RCC 7860 (cell line): ENCODE measurements around the gene TRAFD1.
A peak's percentile ranks its signal among the peaks of the same experiment; 100 is the strongest.

Experiments
- DNase-seq: peaks from one replicate; pipeline ENCODE4 v3.0.0-alpha.2; 2015; ENCODE audit warnings: low spot score
- FAIRE-seq: peaks from 2 replicates; lab custom pipeline; 2012; peaks lifted over from hg19 to GRCh38; lab: Jason Lieb, UNC

TRAFD1 gene

DNA sequence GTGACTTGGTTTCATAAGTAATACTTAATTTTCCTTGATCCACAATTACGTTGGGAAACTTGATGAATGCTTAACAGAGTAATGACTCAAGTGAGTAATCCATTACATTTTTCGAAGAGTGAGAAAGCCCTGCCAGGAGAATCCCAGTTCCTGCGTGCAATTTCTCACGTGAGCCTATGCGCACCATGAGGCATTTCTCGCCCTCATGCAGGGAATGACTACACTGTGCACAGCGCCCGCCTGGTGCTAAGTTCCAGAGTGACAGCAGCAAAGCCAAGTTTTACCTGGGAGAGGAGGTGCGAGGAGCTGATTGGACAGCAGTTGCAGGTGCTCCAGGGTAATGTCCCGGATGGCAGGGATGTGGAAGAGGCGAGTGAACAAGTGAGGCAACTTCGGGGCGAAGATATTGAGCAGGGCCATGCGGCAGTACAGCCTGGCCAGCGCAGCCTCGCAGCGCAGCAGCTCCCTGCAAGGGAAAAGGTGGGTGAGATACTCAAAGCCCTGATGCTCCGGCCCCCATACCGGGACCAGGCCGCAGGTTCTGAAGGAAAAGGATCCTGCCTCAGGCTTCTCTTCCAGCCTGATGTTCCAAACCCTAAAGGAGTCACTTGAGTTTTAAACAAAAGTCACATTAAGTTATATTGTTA is 69.4 kb downstream of the TRAFD1 start:
- DNase-seq (no peak), FAIRE-seq (no peak)

DNA sequence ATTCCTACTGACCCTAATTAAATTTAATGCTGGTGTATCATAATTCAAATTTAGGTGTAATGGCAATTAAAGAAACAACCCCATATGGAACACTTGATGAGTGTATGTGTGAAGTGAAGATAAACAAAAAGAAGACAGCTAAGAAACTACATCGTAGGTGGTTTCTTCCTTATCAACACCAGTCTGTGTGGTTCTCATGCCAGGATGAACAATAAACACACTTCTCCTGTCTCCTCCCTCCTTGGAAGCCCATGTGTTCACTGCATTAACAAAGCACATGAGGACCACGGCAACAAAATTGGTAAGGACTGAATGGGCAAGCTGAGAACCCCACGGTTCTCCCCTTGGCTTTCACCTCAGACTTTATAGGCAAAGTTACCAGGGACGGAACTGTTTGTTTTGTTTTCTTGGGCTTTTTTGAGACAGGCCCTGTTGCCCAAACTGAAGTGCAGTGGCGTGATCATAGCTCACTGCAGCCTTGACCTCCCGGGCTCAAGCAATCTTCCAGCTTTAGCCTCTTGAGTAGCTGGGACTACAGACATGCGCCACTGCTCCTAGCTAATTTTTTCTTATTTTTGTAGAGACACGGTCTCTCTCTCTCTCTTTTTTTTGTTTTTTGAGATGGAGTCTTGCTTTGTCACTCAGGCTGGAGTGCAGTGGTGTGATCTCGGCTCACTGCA is 71.0 kb downstream of the TRAFD1 start:
- no peak for DNase-seq
- FAIRE-seq, result no peak

DNA sequence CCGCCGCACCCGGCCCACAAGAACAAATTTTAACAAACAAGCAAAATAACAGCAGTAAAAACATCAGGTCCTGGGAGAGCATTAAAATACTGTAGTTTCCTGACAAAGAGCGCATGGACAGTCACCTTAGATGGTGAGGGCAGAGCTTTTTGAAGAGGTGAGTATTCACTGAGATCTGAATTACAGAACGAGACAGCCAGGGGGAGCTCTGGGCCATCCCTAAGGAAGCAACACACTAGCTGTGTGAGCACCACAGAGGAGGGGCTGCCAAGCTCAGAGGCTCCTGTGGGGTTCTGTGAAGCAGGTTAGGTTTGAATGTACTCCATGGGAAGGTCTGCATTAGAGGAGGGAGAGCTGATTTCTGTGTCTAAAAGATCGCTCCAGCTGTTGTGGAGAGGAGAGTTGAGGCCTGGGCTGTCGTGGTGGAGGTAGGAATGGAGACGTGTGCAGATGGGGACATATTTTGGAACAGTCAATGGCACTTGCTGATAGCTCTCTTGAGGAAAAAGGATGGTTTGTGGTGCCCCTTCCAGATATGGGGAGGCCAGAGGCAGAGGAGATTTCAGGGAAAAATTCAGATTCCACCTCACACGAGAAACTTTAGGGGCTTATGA is 72.9 kb downstream of the TRAFD1 start:
- FAIRE-seq (no peak), DNase-seq (peak; percentile 29)

DNA sequence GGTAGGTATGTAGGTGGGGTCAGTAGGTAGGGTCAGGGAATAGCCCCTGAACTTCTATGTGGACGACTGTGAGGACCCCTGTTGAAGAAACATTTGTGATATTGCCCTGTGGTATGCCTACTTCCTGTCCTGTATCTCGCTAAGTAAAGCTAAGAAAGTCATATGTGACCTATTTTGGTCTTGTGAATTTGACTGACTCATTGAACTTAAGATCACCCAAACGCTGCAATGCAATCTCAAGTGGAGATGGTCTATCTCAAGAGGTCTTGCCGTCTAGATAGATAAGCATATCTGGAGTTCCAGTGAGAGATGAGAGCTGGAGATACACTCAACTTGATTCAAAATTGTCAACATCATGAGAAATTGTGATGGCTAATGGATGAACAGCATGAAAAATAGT is 73.8 kb downstream of the TRAFD1 start:
- DNase-seq, result no peak
- FAIRE-seq, result no peak
